GM10266 (cell line): ENCODE results near the gene PODNL1.

Experiments
- DNase-seq: peaks from one replicate; pipeline ENCODE4 v3.0.0; 2012; ENCODE audit errors: extremely low spot score
- TF ChIP-seq, protein P1 (sequence below): IDR thresholded peaks from 2 replicates; pipeline ENCODE4 v1.5.1; 2012; ENCODE audit warnings: mild to moderate bottlenecking, low read depth; ENCODE audit not compliant: control insufficient read depth, insufficient read depth; ENCODE audit errors: missing control alignments

PODNL1 gene

DNA sequence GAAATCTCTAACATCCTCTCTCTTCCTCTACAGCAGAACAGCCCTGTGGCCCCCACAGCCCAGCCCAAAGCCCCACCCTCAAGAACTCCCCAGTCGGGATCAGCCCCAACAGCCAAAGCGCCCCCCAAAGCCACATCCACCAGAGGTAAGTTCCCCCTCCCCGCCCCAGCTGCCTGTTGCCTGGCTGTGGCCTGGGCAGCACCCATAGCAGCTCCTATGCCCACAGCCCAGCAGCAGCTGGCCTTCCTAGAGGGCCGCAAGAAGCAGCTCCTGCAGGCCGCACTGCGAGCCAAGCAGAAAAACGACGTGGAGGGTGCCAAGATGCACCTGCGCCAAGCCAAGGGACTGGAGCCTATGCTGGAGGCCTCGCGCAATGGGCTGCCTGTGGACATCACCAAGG is 17.7 kb downstream of the PODNL1 start:
- TF ChIP-seq, protein P1, sequence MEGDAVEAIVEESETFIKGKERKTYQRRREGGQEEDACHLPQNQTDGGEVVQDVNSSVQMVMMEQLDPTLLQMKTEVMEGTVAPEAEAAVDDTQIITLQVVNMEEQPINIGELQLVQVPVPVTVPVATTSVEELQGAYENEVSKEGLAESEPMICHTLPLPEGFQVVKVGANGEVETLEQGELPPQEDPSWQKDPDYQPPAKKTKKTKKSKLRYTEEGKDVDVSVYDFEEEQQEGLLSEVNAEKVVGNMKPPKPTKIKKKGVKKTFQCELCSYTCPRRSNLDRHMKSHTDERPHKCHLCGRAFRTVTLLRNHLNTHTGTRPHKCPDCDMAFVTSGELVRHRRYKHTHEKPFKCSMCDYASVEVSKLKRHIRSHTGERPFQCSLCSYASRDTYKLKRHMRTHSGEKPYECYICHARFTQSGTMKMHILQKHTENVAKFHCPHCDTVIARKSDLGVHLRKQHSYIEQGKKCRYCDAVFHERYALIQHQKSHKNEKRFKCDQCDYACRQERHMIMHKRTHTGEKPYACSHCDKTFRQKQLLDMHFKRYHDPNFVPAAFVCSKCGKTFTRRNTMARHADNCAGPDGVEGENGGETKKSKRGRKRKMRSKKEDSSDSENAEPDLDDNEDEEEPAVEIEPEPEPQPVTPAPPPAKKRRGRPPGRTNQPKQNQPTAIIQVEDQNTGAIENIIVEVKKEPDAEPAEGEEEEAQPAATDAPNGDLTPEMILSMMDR = no peak
- DNase-seq = no peak

DNA sequence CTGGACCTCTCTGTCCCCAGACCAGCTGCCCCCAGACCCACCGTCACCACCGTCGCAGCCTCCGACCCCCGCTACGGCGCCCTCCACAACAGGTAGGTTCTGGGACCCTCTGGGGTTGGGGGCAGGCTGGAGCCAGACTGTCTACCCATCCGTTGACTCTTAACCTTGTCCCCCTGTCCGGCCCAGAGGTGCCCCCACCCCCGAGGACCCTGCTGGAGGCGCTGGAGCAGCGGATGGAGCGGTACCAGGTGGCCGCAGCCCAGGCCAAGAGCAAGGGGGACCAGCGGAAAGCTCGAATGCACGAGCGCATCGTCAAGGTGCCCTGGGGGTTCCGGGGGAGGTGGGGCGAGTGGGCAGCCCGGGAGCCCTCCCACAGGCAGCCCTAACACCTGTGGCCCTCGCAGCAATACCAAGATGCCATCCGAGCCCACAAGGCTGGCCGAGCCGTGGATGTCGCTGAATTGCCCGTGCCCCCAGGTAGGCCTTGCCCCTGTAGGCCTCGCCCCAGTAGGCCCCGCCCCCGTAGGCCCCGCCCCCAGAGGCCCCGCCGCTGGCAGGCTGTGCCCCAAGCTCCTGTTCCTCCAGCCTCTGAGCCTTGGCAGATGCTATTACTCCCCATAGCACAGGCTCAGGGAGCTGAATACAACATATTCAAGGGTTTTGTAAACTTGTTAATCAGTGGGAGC is 19.3 kb downstream of the PODNL1 start:
- DNase-seq = no peak

DNA sequence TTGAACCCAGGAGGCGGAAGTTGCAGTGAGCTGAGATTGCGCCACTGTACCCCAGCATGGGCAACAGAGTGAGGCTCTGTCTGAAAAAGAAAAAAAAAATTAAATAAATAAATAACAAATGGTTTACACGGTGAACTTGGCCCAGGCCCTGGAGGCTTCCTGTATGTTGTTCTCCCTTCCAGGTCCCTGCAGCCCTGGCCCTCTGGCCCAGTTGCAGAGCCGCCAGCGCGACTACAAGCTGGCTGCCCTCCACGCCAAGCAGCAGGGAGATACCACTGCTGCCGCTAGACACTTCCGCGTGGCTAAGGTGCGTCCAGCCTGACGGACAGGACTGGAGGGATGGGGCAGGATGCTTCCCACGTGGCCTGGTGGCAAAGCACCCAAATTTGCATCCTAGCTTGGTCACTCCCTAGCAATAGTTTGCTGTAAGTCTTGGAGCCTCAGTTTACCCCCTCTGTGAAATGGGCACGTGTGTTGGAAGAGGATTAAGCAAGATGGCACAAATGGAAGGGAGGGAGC is 20.3 kb downstream of the PODNL1 start:
- no peak for DNase-seq
- TF ChIP-seq, protein P1 = no peak

More for the DNA sequence above, 19.3 kb downstream of the PODNL1 start:
- TF ChIP-seq, protein P1 = no peak

DNA sequence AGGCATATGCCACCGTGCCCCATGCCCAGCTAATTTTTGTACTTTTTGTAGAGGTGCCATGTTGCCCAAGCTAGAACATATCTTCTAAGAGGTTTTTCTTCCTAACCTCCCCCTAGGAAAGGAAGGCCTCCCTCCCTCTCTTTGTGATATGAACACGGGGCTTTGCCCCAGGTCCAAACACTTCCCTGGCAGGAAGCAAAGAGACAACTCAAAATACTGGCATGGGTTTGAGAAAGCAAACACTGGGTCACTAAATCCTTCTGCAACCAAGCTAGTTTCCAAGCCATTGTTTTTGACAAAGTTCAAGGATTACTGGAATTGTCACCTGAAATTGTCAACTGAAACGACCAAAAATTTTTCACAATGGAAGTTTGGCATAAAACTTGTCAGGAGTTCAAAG is 23.4 kb downstream of the PODNL1 start:
- TF ChIP-seq, protein P1 = no peak
- no peak for DNase-seq

DNA sequence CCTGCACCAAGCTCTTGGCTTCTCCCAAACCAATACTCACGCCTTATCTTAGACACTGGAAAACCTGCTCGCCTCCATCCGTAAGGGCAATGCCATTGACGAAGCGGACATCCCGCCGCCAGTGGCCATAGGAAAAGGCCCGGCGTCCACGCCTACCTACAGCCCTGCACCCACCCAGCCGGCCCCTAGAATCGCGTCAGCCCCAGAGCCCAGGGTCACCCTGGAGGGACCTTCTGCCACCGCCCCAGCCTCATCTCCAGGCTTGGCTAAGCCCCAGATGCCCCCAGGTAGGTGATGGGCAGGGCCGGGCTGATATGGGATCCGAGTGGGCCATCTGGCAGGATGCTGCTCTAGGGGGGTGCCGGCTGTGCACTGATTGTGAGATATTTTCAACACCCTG is 24.9 kb downstream of the PODNL1 start:
- TF ChIP-seq, protein P1 = no peak
- DNase-seq = no peak

DNA sequence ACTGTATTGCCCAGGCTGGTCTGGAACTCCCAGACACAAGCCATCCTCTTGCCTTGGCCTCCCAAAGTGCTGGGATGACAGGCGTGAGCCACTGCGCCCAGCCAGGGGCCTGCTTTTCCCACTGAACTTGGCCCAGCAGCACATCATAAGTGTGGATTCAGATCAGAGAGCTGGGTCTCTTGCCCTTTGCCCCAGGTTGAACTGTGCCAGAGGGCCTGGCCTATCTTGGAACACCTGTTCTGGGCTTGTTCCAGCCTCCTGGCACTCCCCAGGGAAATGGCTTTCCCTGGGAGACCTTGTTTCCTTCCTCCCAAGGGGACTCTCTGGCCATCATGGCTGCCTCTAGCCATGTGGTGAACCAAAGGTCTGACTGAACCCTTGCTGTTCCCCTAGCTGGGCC is 28.8 kb downstream of the PODNL1 start:
- TF ChIP-seq, protein P1 = no peak
- no peak for DNase-seq

DNA sequence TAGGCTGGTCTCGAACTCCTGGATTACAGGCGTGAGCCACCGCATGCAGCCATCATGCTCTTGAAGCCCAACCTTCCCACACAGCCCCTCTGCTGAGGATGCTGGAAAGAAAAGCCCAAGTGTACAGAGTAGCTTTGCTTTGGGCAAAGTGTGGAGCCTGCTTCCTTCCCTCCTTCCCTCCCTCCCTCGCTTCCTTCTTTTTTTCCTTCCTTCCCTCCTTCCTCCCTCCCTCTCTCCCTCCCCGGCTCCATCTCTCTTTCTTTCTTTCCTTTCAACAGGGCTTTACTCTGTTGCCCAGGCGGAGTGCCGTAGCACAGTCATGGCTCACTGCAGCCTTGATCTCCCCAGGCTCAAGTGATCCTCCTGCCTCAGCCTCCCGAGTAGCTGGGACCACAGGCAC is 29.5 kb downstream of the PODNL1 start:
- no peak for DNase-seq
- TF ChIP-seq, protein P1 = no peak
